ENCODE results near the gene EPHB1.

The EPHB1 gene

GRCh38 chr3:135138776-135139175, 343.7 kb downstream of the EPHB1 start:
- no peaks in the 10 kb centered on the region for H3K27me3 Mint-ChIP-seq
- H3K27ac Mint-ChIP-seq = no peak overlapping the region
- no peaks in the 10 kb centered on the region for H3K36me3 Mint-ChIP-seq (ENCODE audit: low read depth)
- H3K4me3 Mint-ChIP-seq = no peak overlapping the region
- H3K9me3 Mint-ChIP-seq = no peaks in the 10 kb centered on the region
- no peaks in the 10 kb centered on the region for H3K4me1 Mint-ChIP-seq (ENCODE audit: low read depth)

- Mint-ChIP-seq H3K9me3 (no peaks in the 10 kb centered on the region), H3K36me3 (ENCODE audit: low read depth) (no peaks in the 10 kb centered on the region), H3K4me3 (no peak overlapping the region), H3K27me3 (no peaks in the 10 kb centered on the region), H3K4me1 (ENCODE audit: low read depth) (no peaks in the 10 kb centered on the region), H3K27ac (no peak overlapping the region)
These were observed 345.5 kb downstream of the EPHB1 start for GRCh38 chr3:135140591-135140990.

GRCh38 chr3:135141160-135141559, 346.1 kb downstream of the EPHB1 start:
- Mint-ChIP-seq H3K27ac (no peak overlapping the region), H3K4me1 (ENCODE audit: low read depth) (no peaks in the 10 kb centered on the region), H3K27me3 (no peaks in the 10 kb centered on the region), H3K4me3 (no peak overlapping the region), H3K36me3 (ENCODE audit: low read depth) (no peaks in the 10 kb centered on the region), H3K9me3 (no peaks in the 10 kb centered on the region)

GRCh38 chr3:135141672-135142071, 346.6 kb downstream of the EPHB1 start:
- Mint-ChIP-seq H3K36me3 (ENCODE audit: low read depth) (no peaks in the 10 kb centered on the region), H3K4me1 (ENCODE audit: low read depth) (no peaks in the 10 kb centered on the region), H3K27me3 (no peaks in the 10 kb centered on the region), H3K9me3 (no peaks in the 10 kb centered on the region), H3K4me3 (no peak overlapping the region), H3K27ac (no peak overlapping the region)

GRCh38 chr3:135142530-135142929, 347.5 kb downstream of the EPHB1 start:
- Mint-ChIP-seq H3K27me3 (no peaks in the 10 kb centered on the region), H3K4me3 (no peak overlapping the region), H3K9me3 (no peaks in the 10 kb centered on the region), H3K4me1 (ENCODE audit: low read depth) (no peaks in the 10 kb centered on the region), H3K36me3 (ENCODE audit: low read depth) (no peaks in the 10 kb centered on the region), H3K27ac (no peak overlapping the region)

GRCh38 chr3:135143474-135143873, 348.4 kb downstream of the EPHB1 start:
- H3K9me3 Mint-ChIP-seq = no peaks in the 10 kb centered on the region
- no peaks in the 10 kb centered on the region for H3K27me3 Mint-ChIP-seq
- no peaks in the 10 kb centered on the region for H3K36me3 Mint-ChIP-seq (ENCODE audit: low read depth)
- H3K4me3 Mint-ChIP-seq = no peak overlapping the region
- no peak overlapping the region for H3K27ac Mint-ChIP-seq
- no peaks in the 10 kb centered on the region for H3K4me1 Mint-ChIP-seq (ENCODE audit: low read depth)

- no peaks in the 10 kb centered on the region for H3K36me3 Mint-ChIP-seq (ENCODE audit: low read depth)
- H3K27me3 Mint-ChIP-seq = no peaks in the 10 kb centered on the region
- no peaks in the 10 kb centered on the region for H3K4me1 Mint-ChIP-seq (ENCODE audit: low read depth)
- H3K27ac Mint-ChIP-seq = no peak overlapping the region
- no peak overlapping the region for H3K4me3 Mint-ChIP-seq
- no peaks in the 10 kb centered on the region for H3K9me3 Mint-ChIP-seq
These were observed 350.5 kb downstream of the EPHB1 start for GRCh38 chr3:135145581-135145980.

GRCh38 chr3:135147657-135148056, 352.6 kb downstream of the EPHB1 start:
- Mint-ChIP-seq H3K27me3 (no peaks in the 10 kb centered on the region), H3K36me3 (ENCODE audit: low read depth) (no peaks in the 10 kb centered on the region), H3K9me3 (no peaks in the 10 kb centered on the region), H3K27ac (no peak overlapping the region), H3K4me3 (no peak overlapping the region), H3K4me1 (ENCODE audit: low read depth) (no peaks in the 10 kb centered on the region)

- H3K4me3 Mint-ChIP-seq = no peak overlapping the region
- no peaks in the 10 kb centered on the region for H3K36me3 Mint-ChIP-seq (ENCODE audit: low read depth)
- no peak overlapping the region for H3K27ac Mint-ChIP-seq
- H3K9me3 Mint-ChIP-seq = no peaks in the 10 kb centered on the region
- no peaks in the 10 kb centered on the region for H3K4me1 Mint-ChIP-seq (ENCODE audit: low read depth)
- no peaks in the 10 kb centered on the region for H3K27me3 Mint-ChIP-seq
These were observed 353.4 kb downstream of the EPHB1 start for GRCh38 chr3:135148398-135149020.

GRCh38 chr3:135149707-135150681, 354.9 kb downstream of the EPHB1 start:
- H3K9me3 Mint-ChIP-seq = peaks cover 2% of the 10 kb centered on the region
- no peak overlapping the region for H3K27ac Mint-ChIP-seq
- no peaks in the 10 kb centered on the region for H3K4me1 Mint-ChIP-seq (ENCODE audit: low read depth)
- H3K36me3 Mint-ChIP-seq (ENCODE audit: low read depth) = no peaks in the 10 kb centered on the region
- no peak overlapping the region for H3K4me3 Mint-ChIP-seq
- H3K27me3 Mint-ChIP-seq = peaks cover 2% of the 10 kb centered on the region

- Mint-ChIP-seq H3K9me3 (peaks cover 6% of the 10 kb centered on the region), H3K4me1 (ENCODE audit: low read depth) (no peaks in the 10 kb centered on the region), H3K27me3 (peaks cover 5% of the 10 kb centered on the region), H3K27ac (no peak overlapping the region), H3K36me3 (ENCODE audit: low read depth) (no peaks in the 10 kb centered on the region), H3K4me3 (no peak overlapping the region)
These were observed 359.1 kb downstream of the EPHB1 start for GRCh38 chr3:135154186-135154585.

- Mint-ChIP-seq H3K27me3 (peaks cover 5% of the 10 kb centered on the region), H3K4me1 (ENCODE audit: low read depth) (no peaks in the 10 kb centered on the region), H3K27ac (no peak overlapping the region), H3K4me3 (no peak overlapping the region), H3K9me3 (peaks cover 6% of the 10 kb centered on the region), H3K36me3 (ENCODE audit: low read depth) (no peaks in the 10 kb centered on the region)
These were observed 360.2 kb downstream of the EPHB1 start for GRCh38 chr3:135155228-135155627.

- Mint-ChIP-seq H3K27me3 (peaks cover 5% of the 10 kb centered on the region), H3K9me3 (peaks cover 6% of the 10 kb centered on the region), H3K4me1 (ENCODE audit: low read depth) (no peaks in the 10 kb centered on the region), H3K4me3 (no peak overlapping the region), H3K27ac (no peak overlapping the region), H3K36me3 (ENCODE audit: low read depth) (no peaks in the 10 kb centered on the region)
These were observed 360.7 kb downstream of the EPHB1 start for GRCh38 chr3:135155791-135156190.

GRCh38 chr3:135157045-135157740, 362.1 kb downstream of the EPHB1 start:
- no peak overlapping the region for H3K4me3 Mint-ChIP-seq
- H3K36me3 Mint-ChIP-seq (ENCODE audit: low read depth) = no peaks in the 10 kb centered on the region
- peaks cover 5% of the 10 kb centered on the region for H3K27me3 Mint-ChIP-seq
- H3K9me3 Mint-ChIP-seq = peaks cover 6% of the 10 kb centered on the region
- H3K27ac Mint-ChIP-seq = no peak overlapping the region
- no peaks in the 10 kb centered on the region for H3K4me1 Mint-ChIP-seq (ENCODE audit: low read depth)

GRCh38 chr3:135158520-135158919, 363.5 kb downstream of the EPHB1 start:
- peaks cover 6% of the 10 kb centered on the region for H3K9me3 Mint-ChIP-seq
- H3K4me1 Mint-ChIP-seq (ENCODE audit: low read depth) = no peaks in the 10 kb centered on the region
- no peaks in the 10 kb centered on the region for H3K36me3 Mint-ChIP-seq (ENCODE audit: low read depth)
- no peak overlapping the region for H3K27ac Mint-ChIP-seq
- H3K4me3 Mint-ChIP-seq = no peak overlapping the region
- peaks cover 5% of the 10 kb centered on the region for H3K27me3 Mint-ChIP-seq
